ENCODE measurements around the gene COP1.
"Not testable (repeated sequence)": the region's sequence is repeated elsewhere in the genome, so short reads cannot be mapped to it uniquely, and the experiment has no call there.

The COP1 gene

DNA sequence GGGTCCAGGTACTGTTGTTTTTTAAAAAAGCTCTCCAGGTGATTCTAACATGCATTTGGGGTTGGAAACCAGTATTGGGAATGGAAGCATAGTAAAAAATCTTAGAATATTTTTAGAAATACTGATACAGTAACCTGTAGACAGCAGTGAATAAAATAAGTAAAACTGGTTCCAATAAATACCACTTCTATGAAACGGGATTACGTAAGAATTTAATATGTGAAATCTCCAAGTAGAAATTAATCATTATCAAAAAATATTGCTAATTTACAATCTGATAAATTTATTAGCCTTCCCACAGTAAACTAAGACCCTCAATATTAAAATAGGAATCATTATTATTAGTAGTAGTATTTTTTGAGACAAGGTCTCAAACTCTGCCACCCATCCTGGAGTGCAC, 177.5 kb downstream of the COP1 start:
- no peak for DNase-seq

- DNase-seq: no peak
Measured at GRCh38 chr1:176029155-176029554, 177.9 kb downstream of the COP1 start.

- not testable (repeated sequence) for DNase-seq
Measured at GRCh38 chr1:176027934-176028333, 179.2 kb downstream of the COP1 start.

- no peak for DNase-seq
Measured at GRCh38 chr1:176022574-176022973, 184.5 kb downstream of the COP1 start.

DNA sequence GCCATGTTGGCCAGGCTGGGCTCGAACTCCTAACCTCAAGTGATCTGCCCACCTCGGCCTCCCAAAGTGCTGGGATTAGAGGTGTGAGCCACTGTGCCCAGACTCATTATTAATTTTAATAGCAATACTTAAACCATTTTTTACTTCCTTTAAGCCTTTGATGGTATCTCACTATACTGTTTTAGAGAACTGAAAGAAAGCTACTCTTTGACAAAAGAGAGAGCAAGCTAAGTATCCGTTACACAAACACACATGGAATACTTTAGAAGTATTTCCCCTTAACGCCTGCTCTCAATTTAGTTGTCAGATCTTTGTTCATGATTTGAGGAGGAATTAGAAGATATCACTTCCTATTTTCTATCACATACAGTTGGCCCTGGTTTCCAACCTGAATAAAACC, 189.4 kb downstream of the COP1 start:
- DNase-seq: no peak

- DNase-seq: no peak
Measured at GRCh38 chr1:176009951-176010350, 197.1 kb downstream of the COP1 start.

DNA sequence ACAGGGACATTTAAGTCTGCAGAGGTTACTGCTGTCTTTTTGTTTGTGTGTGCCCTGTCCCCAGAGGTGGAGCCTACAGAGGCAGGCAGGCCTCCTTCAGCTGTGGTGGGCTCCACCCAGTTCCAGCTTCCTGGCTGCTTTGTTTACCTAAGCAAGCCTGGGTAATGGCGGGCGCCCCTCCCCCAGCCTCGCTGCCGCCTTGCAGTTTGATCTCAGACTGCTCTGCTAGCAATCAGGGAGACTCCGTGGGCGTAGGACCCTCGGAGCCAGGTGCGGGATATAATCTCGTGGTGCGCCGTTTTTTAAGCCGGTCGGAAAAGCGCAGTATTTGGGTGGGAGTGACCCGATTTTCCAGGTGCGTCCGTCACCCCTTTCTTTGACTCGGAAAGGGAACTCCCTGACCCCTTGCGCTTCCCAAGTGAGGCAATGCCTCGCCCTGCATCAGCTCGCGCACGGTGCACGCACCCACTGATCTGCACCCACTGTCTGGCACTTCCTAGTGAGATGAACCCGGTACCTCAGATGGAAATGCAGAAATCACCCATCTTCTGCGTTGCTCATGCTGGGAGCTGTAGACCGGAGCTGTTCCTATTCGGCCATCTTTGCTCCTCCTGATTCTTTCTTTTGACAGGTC, 199.2 kb downstream of the COP1 start:
- not testable (repeated sequence) for DNase-seq

GRCh38 chr1:175994660-175995059, 212.4 kb downstream of the COP1 start:
- not testable (repeated sequence) for DNase-seq

- not testable (repeated sequence) for DNase-seq
Measured at GRCh38 chr1:175992825-175993224, 214.3 kb downstream of the COP1 start.

GRCh38 chr1:175992202-175992601, 214.9 kb downstream of the COP1 start:
- not testable (repeated sequence) for DNase-seq

- no peak for DNase-seq
Measured at GRCh38 chr1:175984813-175985212, 222.3 kb downstream of the COP1 start.

- DNase-seq: no peak
Measured at GRCh38 chr1:175984057-175984812, 222.9 kb downstream of the COP1 start.

DNA sequence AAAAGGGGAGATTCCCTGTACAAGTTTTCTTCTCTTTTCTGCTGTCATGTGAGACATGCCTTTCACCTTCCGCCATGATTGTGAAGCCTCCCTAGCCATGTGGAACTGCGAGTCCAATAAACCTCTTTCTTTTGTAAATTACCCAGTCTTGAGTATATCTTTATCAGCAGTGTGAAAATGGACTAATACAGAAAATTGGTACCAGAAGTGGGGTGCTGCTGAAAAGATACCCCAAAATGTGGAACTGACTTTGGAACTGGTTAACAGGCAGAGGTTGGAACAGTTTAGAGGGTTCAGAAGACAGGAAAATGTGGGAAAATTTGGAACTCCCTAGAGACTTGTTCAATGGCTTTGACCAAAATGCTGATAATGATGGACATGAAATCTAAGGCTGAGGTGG, 223.7 kb downstream of the COP1 start:
- DNase-seq: not testable (repeated sequence)

- no peak for DNase-seq
Measured at GRCh38 chr1:175981128-175981527, 226.0 kb downstream of the COP1 start.

DNA sequence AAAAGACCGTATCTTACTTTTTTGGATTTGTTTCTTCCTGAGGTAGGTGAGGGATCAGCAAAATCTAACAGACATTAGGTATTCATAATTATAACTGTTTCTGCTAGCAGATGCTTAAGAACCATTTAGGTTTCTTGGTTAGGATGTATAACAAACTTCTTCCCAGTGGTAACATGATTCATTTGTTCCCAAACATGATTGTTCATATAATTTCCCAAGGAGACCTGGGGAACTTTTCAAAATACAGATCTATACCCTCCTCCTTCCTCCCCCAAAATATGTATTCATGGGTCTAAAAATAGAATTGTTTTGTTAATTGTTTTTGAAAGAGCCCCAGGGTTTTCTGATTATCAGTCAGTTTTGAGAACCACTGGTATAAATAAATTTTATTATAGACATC, 228.2 kb downstream of the COP1 start:
- no peak for DNase-seq

DNA sequence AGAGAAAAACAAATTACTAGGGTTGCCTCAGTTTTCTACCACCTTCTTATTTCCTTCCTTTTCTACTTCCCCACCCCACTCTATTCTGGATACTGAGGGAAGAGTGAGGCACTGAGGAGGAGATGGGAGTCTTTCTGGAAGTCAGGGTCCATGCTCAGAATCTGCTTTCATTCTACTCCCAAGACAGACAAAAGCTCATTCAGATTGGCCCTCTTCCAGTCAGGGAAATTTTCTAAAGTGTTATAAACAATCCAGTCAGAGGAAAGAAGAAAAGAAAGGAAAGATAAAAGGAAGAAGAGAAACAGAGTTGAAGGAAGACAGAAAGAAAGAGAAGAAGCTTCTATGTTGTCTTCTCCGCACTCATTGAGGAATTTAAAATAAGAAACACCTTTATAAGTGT, 228.6 kb downstream of the COP1 start:
- no peak for DNase-seq

- no peak for DNase-seq
Measured at GRCh38 chr1:175976865-175977642, 230.0 kb downstream of the COP1 start.

GRCh38 chr1:175969231-175969630, 237.9 kb downstream of the COP1 start:
- DNase-seq: no peak

DNA sequence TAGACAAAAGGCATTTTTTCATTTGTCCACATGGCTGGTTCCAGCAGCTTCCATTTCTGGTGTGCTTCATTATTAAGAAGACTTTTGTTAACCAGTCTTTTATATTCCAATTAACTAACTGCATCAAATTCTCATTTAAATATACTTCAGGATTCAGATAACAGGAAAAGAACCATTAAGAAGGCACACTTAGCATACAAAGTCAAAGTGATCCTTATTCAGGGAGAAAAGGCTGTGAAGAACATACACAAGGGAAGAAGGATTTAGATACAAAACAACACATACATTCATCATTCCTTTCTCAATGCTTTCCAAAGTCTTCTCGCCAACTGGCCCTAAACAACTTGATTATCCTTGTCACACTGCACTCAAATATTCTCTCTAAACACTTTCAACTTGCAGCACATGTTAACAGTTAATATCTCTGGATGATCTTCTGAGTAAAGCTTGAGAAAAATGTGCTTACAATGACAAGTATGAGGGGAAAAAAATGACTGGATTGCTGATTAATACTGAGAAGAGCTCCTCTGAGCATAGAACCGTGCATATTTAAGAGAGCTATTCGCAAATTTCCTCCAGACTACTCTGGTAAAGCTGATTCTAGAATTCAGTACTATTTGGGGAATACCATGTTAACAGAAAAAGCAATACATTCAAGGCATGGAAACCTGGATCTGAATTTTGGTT, 238.5 kb downstream of the COP1 start:
- DNase-seq: no peak

GRCh38 chr1:175963740-175964139, 243.3 kb downstream of the COP1 start:
- DNase-seq: no peak

DNA sequence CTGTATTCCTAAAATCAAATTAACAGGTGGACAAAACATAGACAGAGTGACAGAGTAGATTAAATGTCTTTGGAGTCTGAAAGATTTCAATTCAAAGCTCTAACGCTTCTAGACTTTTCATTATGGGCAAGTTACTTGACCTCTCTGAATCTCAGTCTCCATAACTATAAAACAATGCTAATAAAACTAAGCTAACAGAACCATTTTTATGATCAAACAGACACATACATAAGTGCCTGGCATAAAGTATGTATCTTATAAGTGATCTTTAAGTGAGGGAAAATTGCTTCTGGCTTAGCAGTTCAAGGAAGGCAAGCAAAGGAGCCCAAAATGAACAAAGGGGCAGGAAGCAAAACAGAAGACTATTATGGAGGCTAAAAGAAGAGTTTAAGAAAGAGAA, 246.9 kb downstream of the COP1 start:
- no peak for DNase-seq

- no peak for DNase-seq
Measured at GRCh38 chr1:175951627-175952026, 255.5 kb downstream of the COP1 start.

DNA sequence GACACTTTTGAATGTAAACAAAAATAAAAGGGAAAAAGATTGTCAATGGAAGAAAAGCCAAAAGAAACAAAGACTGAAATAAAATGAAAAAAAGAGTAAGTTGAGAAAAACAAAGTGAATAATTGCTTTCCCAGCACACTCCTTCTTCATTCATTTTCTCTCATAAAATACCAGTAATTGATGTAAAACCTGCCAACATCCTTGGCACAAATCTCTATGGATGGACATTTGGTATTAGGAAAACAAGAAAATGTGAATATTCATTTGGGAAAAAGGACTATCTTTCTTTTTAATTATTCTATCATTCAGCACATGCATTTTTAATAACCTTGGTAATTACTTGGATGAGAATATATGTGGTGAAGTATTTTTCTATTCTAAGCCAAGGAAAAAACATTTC, 259.3 kb downstream of the COP1 start:
- no peak for DNase-seq
